GM12878 (cell line): ENCODE measurements around the gene GIGYF2. TPM values are rescaled to one million over a fixed set of nuclear protein-coding genes. Genes with fewer than 3 reads are reported as not detected.

Experiments
- ATAC-seq: fragments of 200-7000 bp; cut with Tn5 transposase; 3 replicates; pipeline ENCODE4 v1.9.1; 2020; ENCODE audit warnings: mild to moderate bottlenecking, moderate library complexity
- BruUV-seq: library from RNA; stranded (reverse); fragments of 400-500 nt; replicated peaks from 2 replicates; lab custom pipeline; 2021; lab: Mats Ljungman, UMichigan
- CTCF ChIA-PET: fragments of 300-600 bp; sonication (Branson Sonifier 250); formaldehyde crosslinking; extraction: SDS; loops from one replicate; lab custom pipeline; 2021; ENCODE audit warnings: inconsistent platforms; lab: Yijun Ruan, JAX
- POLR2A ChIA-PET: fragments of 350-600 bp; formaldehyde crosslinking; extraction: SDS; loops from one replicate; lab custom pipeline; 2021; ENCODE audit warnings: inconsistent platforms; lab: Charles Lee
- RAD21 ChIA-PET: fragments of 300-600 bp; sonication (Branson Sonifier 250); formaldehyde crosslinking; loops from one replicate; lab custom pipeline; 2023; ENCODE audit warnings: antibody characterized with exemption; ENCODE audit not compliant: unreplicated experiment; lab: Charles Lee
- SMC1A ChIA-PET: fragments of 300-600 bp; sonication (Branson Sonifier 250); formaldehyde crosslinking; loops from one replicate; lab custom pipeline; 2023; ENCODE audit not compliant: unreplicated experiment, uncharacterized antibody; lab: Charles Lee
- DNase-seq: peaks from one replicate; pipeline ENCODE4 v3.0.0-alpha.2; 2011; ENCODE audit warnings: low read depth, low spot score
- FAIRE-seq: peaks from 3 replicates; lab custom pipeline; 2011; peaks lifted over from hg19 to GRCh38; lab: Jason Lieb, UNC
- H2AFZ ChIP-seq: 2 replicates; pipeline ENCODE4 v1.6.0; 2011; ENCODE audit warnings: low read depth, low read length, control low read depth; ENCODE audit not compliant: control insufficient read depth
- H3K27ac ChIP-seq: 2 replicates; pipeline ENCODE4 v1.5.1; 2011; ENCODE audit warnings: control low read depth; ENCODE audit not compliant: control insufficient read depth, insufficient read depth
- H3K27me3 ChIP-seq, 2 experiments: replicated peaks in 1 of 2; 2 replicates each; pipeline versions ENCODE4 v1.6.0 to v1.6.1; 2011; ENCODE audit warnings: low read length in 1 of 2; ENCODE audit not compliant: control insufficient read depth in 2 of 2, insufficient read depth in 2 of 2
- H3K36me3 ChIP-seq, 2 experiments: 2 replicates each; pipeline ENCODE4 v1.5.1; 2011; ENCODE audit warnings: low read length in 1 of 2; ENCODE audit not compliant: control insufficient read depth in 2 of 2, insufficient read depth in 2 of 2
- H3K4me1 ChIP-seq: 2 replicates; pipeline ENCODE4 v1.6.1; 2011; ENCODE audit warnings: mild to moderate bottlenecking, low read length, moderate library complexity, mixed read lengths; ENCODE audit not compliant: control insufficient read depth, insufficient read depth
- H3K4me2 ChIP-seq: 2 replicates; pipeline ENCODE4 v1.6.0; 2011; ENCODE audit warnings: control low read depth; ENCODE audit not compliant: control insufficient read depth, insufficient read depth
- H3K4me3 ChIP-seq: fragments of 200-600 bp; sonication (generic); 2 replicates; pipeline ENCODE4 v1.5.1; 2016
- H3K79me2 ChIP-seq: 2 replicates; pipeline ENCODE4 v1.6.0; 2011; ENCODE audit warnings: low read length; ENCODE audit not compliant: control insufficient read depth, insufficient read depth
- H3K9ac ChIP-seq: 2 replicates; pipeline ENCODE4 v1.8.0; 2011; ENCODE audit warnings: low read length, control low read depth, mixed read lengths; ENCODE audit not compliant: control insufficient read depth, insufficient read depth
- H3K9me3 ChIP-seq: replicated peaks from 3 replicates; pipeline ENCODE4 v1.5.1; 2011; ENCODE audit warnings: mild to moderate bottlenecking, low read length; ENCODE audit not compliant: control insufficient read depth, insufficient read depth
- H4K20me1 ChIP-seq: 2 replicates; pipeline ENCODE4 v1.6.0; 2011; ENCODE audit not compliant: control insufficient read depth, insufficient read depth
- ESRRA ChIP-seq: IDR thresholded peaks from 2 replicates; pipeline ENCODE4 v1.6.1; 2012; ENCODE audit warnings: mild to moderate bottlenecking, low read length, improper control_type of control experiment
- ETV6 ChIP-seq, 2 experiments: fragments of 450-650 bp in 1 of 2; IDR thresholded peaks in 1 of 2; conservative IDR thresholded peaks in 1 of 2; 2 replicates each; pipeline ENCODE4 v1.6.1; 2014; ENCODE audit warnings: antibody characterized with exemption in 1 of 2, borderline replicate concordance in 1 of 2, low read depth in 1 of 2, mild to moderate bottlenecking in 1 of 2, moderate library complexity in 1 of 2
- IKZF2 ChIP-seq, 2 experiments: fragments of 450-650 bp; IDR thresholded peaks; 2 replicates each; pipeline ENCODE4 v1.6.1; 2017; ENCODE audit warnings: mild to moderate bottlenecking in 2 of 2, moderate library complexity in 2 of 2
- KDM1A ChIP-seq: fragments of 200-600 bp; sonication (generic); IDR thresholded peaks from 2 replicates; pipeline ENCODE4 v1.6.1; 2016; ENCODE audit warnings: borderline replicate concordance
- NFYA ChIP-seq: IDR thresholded peaks from 2 replicates; pipeline ENCODE4 v1.6.1; 2011; ENCODE audit warnings: low read depth, mild to moderate bottlenecking, low read length, improper control_type of control experiment, borderline replicate concordance
- NRF1 ChIP-seq: conservative IDR thresholded peaks from 2 replicates; pipeline ENCODE4 v1.6.1; 2011; ENCODE audit warnings: mild to moderate bottlenecking, low read depth, low read length, improper control_type of control experiment
- PAX5 ChIP-seq: IDR thresholded peaks from 2 replicates; pipeline ENCODE4 v1.6.1; 2011; ENCODE audit warnings: low read depth, low read length, borderline replicate concordance
- PML ChIP-seq: IDR thresholded peaks from 2 replicates; pipeline ENCODE4 v1.6.1; 2012; ENCODE audit warnings: low read length, inconsistent platforms
- POLR2AphosphoS2 ChIP-seq: IDR thresholded peaks from 2 replicates; pipeline ENCODE4 v1.6.1; 2011; ENCODE audit warnings: low read depth, mild to moderate bottlenecking, low read length, improper control_type of control experiment, moderate library complexity
- RCOR1 ChIP-seq: conservative IDR thresholded peaks from 2 replicates; pipeline ENCODE4 v1.6.1; 2012; ENCODE audit warnings: low read depth, low read length, improper control_type of control experiment
- SPI1 ChIP-seq: IDR thresholded peaks from 2 replicates; pipeline ENCODE4 v1.6.1; 2011; ENCODE audit warnings: low read depth, mild to moderate bottlenecking, low read length, moderate library complexity, borderline replicate concordance; ENCODE audit not compliant: insufficient read depth
- TCF7 ChIP-seq: IDR thresholded peaks from 2 replicates; pipeline ENCODE4 v1.6.1; 2014; ENCODE audit warnings: antibody characterized with exemption, borderline replicate concordance
- ZNF207 ChIP-seq: fragments of 450-650 bp; IDR thresholded peaks from 2 replicates; pipeline ENCODE4 v1.6.1; 2014; ENCODE audit warnings: antibody characterized with exemption, mild to moderate bottlenecking, borderline replicate concordance
- ZNF24 ChIP-seq: fragments of 450-650 bp; IDR thresholded peaks from 2 replicates; pipeline ENCODE4 v1.6.1; 2017; ENCODE audit warnings: antibody characterized with exemption, mild to moderate bottlenecking
- ZNF274 ChIP-seq: IDR thresholded peaks from one replicate; pipeline ENCODE4 v1.8.0; 2011; ENCODE audit not compliant: insufficient read length, insufficient read depth
- ZNF384 ChIP-seq: IDR thresholded peaks from 2 replicates; pipeline ENCODE4 v1.6.1; 2012; ENCODE audit warnings: low read depth, mild to moderate bottlenecking, low read length, improper control_type of control experiment, borderline replicate concordance
- WGBS: methylation state at CpG from one replicate; pipeline ENCODE4 v1.1.6; 2016; ENCODE audit warnings: low lambda C conversion rate; ENCODE audit not compliant: insufficient replicate concordance, insufficient coverage; ENCODE audit errors: missing lambda C conversion rate; 5-methylcytosine and 5-hydroxymethylcytosine counted together
- in situ Hi-C: fragments of 300-500 bp; cut with MboI; formaldehyde crosslinking; loops from 9 replicates; pipeline ENCODE4 v1.14.3; 2018; ENCODE audit warnings: mixed read lengths
- intact Hi-C: fragments of 100-400 bp; cut with micrococcal nuclease; formaldehyde crosslinking; loops from one replicate; pipeline ENCODE4 v1.14.2; 2022; ENCODE audit not compliant: unreplicated experiment
- polyA plus RNA-seq, 11 experiments: library from polyadenylated mRNA; depleted of rRNA in 4 of 11; unstranded in 6 of 11; stranded (reverse) in 5 of 11; fragments of >200 nt; fragmentation: Nextera tagmentation in 4 of 11; fragmentation: Illumina TruSeq in 1 of 11; extraction: Ambion mirVana in 4 of 11; extraction: Trizol in 1 of 11; gene quantifications; 1 replicate in 1 of 11; 2 replicates in 10 of 11; pipeline versions ENCODE4 v1.2.1 to v1.2.3, GENCODE V29; 2011 to 2016; ENCODE audit warnings: inconsistent platforms in 2 of 11, missing spikeins in 2 of 11, low read depth in 1 of 11
- total RNA-seq, 4 experiments: library from RNA; depleted of rRNA in 3 of 4; stranded (reverse); fragments of >200 nt in 3 of 4; fragmentation: Illumina TruSeq in 1 of 4; extraction: Trizol in 1 of 4; gene quantifications; 2 replicates each; pipeline versions ENCODE4 v1.2.1 to v1.2.3, GENCODE V29; 2013 to 2021
- TF ChIP-seq, protein P1 (sequence below): fragments of 450-650 bp; formaldehyde crosslinking; IDR thresholded peaks from 2 replicates; pipeline ENCODE4 v1.4.0; 2022; ENCODE audit warnings: mild to moderate bottlenecking, moderate library complexity

GIGYF2 gene
- total and polyA plus RNA-seq, 10 of the 15 experiments (the other 5 are each of a cell fraction or from before 2014, with no cell fraction given), result 12.2 to 47.2 (median 39.0) TPM

DNA sequence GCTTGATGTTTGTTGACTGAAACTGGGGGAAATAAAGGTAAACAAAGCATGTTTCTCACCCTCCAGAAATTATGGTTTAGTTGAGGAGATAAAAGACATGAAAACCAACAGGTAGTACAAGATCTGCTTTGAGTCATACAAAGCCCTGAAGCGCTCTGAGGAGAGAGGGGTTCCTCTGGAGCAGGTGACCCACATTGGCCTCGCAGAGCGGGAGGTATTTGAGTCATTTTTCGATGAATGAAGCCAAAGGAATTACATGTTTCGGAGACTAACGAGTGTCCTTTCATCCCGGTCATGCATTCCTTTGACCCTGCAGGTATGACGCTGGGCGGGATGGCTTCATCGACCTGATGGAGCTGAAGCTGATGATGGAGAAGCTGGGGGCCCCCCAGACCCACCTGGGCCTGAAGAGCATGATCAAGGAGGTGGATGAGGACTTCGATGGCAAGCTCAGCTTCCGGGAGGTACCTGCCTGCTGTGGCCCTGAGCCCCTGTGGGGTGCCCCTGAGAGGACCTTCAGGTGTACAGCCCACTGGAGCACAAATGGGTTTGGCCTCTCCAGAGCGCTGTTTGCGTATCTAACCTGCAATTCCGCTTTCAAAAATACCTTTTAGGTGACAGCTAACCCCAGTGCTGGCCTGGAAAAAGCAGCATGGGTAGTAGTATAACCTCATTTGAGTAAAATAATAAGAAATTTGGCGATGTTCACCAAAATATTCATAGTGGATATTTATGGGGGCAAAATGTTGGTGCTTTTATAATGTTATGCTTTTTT is 34.5 kb upstream of the GIGYF2 start:
- DNase-seq (no peak), ATAC-seq (no peak), FAIRE-seq (no peak)
- SMC1A ChIA-PET, result no interaction called here
- H3K27me3 ChIP-seq, result no peaks in the 10 kb centered on the region
- no peak overlapping the region for H3K4me2 ChIP-seq
- intact Hi-C loops (no loop called here), in situ Hi-C loops (no loop called here)
- CTCF ChIA-PET, result no interaction called here
- no peaks in the 10 kb centered on the region for H3K4me1 ChIP-seq
- no peak overlapping the region for H2AFZ ChIP-seq
- POLR2A ChIA-PET, result no interaction called here
- H3K79me2 ChIP-seq, result no peaks in the 10 kb centered on the region
- WGBS, result 42% methylated on average over 16 of the region's 16 CpGs
- no peaks in the 10 kb centered on the region for H3K36me3 ChIP-seq
- RAD21 ChIA-PET, result no interaction called here
- no peaks in the 10 kb centered on the region for H4K20me1 ChIP-seq
- no peak overlapping the region for H3K9ac ChIP-seq
- no peaks in the 10 kb centered on the region for H3K9me3 ChIP-seq
- H3K27ac ChIP-seq, result no peak overlapping the region
- no TSS peak for BruUV-seq
- no peak overlapping the region for H3K4me3 ChIP-seq
- TF ChIP-seq NRF1, result no peak
- TF ChIP-seq, protein P1, sequence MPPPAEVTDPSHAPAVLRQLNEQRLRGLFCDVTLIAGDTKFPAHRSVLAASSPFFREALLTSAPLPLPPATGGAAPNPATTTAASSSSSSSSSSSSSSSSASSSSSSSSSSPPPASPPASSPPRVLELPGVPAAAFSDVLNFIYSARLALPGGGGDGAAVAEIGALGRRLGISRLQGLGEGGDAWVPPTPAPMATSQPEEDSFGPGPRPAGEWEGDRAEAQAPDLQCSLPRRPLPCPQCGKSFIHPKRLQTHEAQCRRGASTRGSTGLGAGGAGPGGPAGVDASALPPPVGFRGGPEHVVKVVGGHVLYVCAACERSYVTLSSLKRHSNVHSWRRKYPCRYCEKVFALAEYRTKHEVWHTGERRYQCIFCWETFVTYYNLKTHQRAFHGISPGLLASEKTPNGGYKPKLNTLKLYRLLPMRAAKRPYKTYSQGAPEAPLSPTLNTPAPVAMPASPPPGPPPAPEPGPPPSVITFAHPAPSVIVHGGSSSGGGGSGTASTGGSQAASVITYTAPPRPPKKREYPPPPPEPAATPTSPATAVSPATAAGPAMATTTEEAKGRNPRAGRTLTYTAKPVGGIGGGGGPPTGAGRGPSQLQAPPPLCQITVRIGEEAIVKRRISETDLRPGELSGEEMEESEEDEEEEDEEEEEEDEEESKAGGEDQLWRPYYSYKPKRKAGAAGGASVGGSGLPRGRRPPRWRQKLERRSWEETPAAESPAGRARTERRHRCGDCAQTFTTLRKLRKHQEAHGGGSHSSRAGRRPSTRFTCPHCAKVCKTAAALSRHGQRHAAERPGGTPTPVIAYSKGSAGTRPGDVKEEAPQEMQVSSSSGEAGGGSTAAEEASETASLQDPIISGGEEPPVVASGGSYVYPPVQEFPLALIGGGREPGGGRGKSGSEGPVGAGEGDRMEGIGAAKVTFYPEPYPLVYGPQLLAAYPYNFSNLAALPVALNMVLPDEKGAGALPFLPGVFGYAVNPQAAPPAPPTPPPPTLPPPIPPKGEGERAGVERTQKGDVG (CRISPR knock-in tag), result no peak
- no peak for TF ChIP-seq POLR2AphosphoS2
- TF ChIP-seq ZNF274, result no peak
- no peak for TF ChIP-seq SPI1
- TF ChIP-seq TCF7, result no peak
- TF ChIP-seq RCOR1, result no peak
- no peak for TF ChIP-seq NFYA
- no peak for TF ChIP-seq ZNF384
- TF ChIP-seq ESRRA, result no peak
- TF ChIP-seq PAX5, result no peak
- TF ChIP-seq KDM1A, result no peak
- no peak for TF ChIP-seq PML
- no peak for TF ChIP-seq ZNF207
- no peak for TF ChIP-seq ETV6 (conservative IDR thresholded peaks at IDR 0.05 in 1 of 2, IDR thresholded peaks at IDR 0.05 in 1 of 2; ENCODE audit: borderline replicate concordance in 1 of 2, low read depth in 1 of 2)
- no peak for TF ChIP-seq IKZF2 (IDR thresholded peaks at IDR 0.05)
- no peak for TF ChIP-seq ZNF24
